Activated naive CD4-positive, alpha-beta T cell treated with anti-CD3 and anti-CD28 coated beads for 36 hours (primary cell): ENCODE data around the gene IL18RAP. TPM values are rescaled to one million over a fixed set of nuclear protein-coding genes. Genes with fewer than 3 reads are reported as not detected.

Experiments used
- CTCF ChIA-PET: fragments of 350-600 bp; sonication (Branson Sonifier 250); formaldehyde crosslinking; loops from one replicate; lab custom pipeline; 2021; ENCODE audit warnings: antibody characterized with exemption; lab: Charles Lee
- DNase-seq: peaks from one replicate; pipeline ENCODE4 v3.0.0-alpha.2; 2020
- H3K27ac Mint-ChIP-seq: one replicate; pipeline ENCODE4 v1.8.0; 2021; ENCODE audit warnings: mild to moderate bottlenecking, mixed read lengths
- H3K27me3 Mint-ChIP-seq: one replicate; pipeline ENCODE4 v1.8.0; 2021; ENCODE audit warnings: low read depth, mixed read lengths
- H3K36me3 Mint-ChIP-seq: one replicate; pipeline ENCODE4 v1.8.0; 2021; ENCODE audit warnings: low read depth, mixed read lengths
- H3K4me1 Mint-ChIP-seq: one replicate; pipeline ENCODE4 v1.8.0; 2021; ENCODE audit warnings: low read depth, mixed read lengths
- H3K4me3 Mint-ChIP-seq: one replicate; pipeline ENCODE4 v1.8.0; 2021; ENCODE audit warnings: mild to moderate bottlenecking, moderate library complexity, mixed read lengths
- H3K9me3 Mint-ChIP-seq: one replicate; pipeline ENCODE4 v1.8.0; 2021; ENCODE audit warnings: mixed read lengths
- intact Hi-C: fragments of 100-400 bp; cut with micrococcal nuclease; formaldehyde crosslinking; loops from one replicate; pipeline ENCODE4 v1.15.1; 2023
- total RNA-seq, 2 experiments: library from RNA; stranded (reverse); gene quantifications; one replicate each; pipeline ENCODE4 v1.2.3, GENCODE V29; 2021

The IL18RAP gene
- total RNA-seq = 10 to 100 TPM; 11.2 to 15.1 TPM

GRCh38 chr2:102422910-102423309, at the start of gene IL18RAP:
Gene IL18RAP, plus strand, starts transcription at chr2:102423160. Its CDS starts 118 bp downstream, at chr2:102423278.
- peak within 1 kb of the TSS; percentile 53 for H3K4me3 Mint-ChIP-seq
- DNase-seq = peak; percentile 31
- peaks cover 20% of the 10 kb centered on the region for H3K36me3 Mint-ChIP-seq
- peaks cover 74% of the 10 kb centered on the region for H3K4me1 Mint-ChIP-seq
- intact Hi-C loops = loop anchor here (1.0 to 10.0 kb wide), 2 partner anchors 13 to 1118 kb away; partner anchors contain the start of gene RNF149
- H3K27ac Mint-ChIP-seq = peak within 1 kb of the TSS; percentile 74
- CTCF ChIA-PET = interaction anchor here (0.9 to 1.6 kb wide), 3 partner anchors 20 to 184 kb away, joined by 3 to 9 read pairs (median 3); no protein-coding TSS in a partner anchor
- no peaks in the 10 kb centered on the region for H3K9me3 Mint-ChIP-seq
- H3K27me3 Mint-ChIP-seq = no peaks in the 10 kb centered on the region

GRCh38 chr2:102376052-102376591, 46.8 kb upstream of the IL18RAP start:
- intact Hi-C loops = loop anchor here (1.0 kb wide), 1 partner anchor 9 kb away; no protein-coding TSS in a partner anchor
- peaks cover 29% of the 10 kb centered on the region for H3K4me1 Mint-ChIP-seq
- H3K27ac Mint-ChIP-seq = no peak overlapping the region
- H3K27me3 Mint-ChIP-seq = no peaks in the 10 kb centered on the region
- H3K9me3 Mint-ChIP-seq = peaks cover 24% of the 10 kb centered on the region
- H3K36me3 Mint-ChIP-seq = peaks cover 68% of the 10 kb centered on the region
- no peak for DNase-seq
- no peak overlapping the region for H3K4me3 Mint-ChIP-seq
- CTCF ChIA-PET = interaction anchor here (1.6 kb wide), 1 partner anchor 40 kb away, joined by 3 read pairs; no protein-coding TSS in a partner anchor

GRCh38 chr2:102383722-102384121, 39.2 kb upstream of the IL18RAP start:
- H3K27ac Mint-ChIP-seq = no peak overlapping the region
- H3K27me3 Mint-ChIP-seq = no peaks in the 10 kb centered on the region
- peaks cover 80% of the 10 kb centered on the region for H3K36me3 Mint-ChIP-seq
- intact Hi-C loops = no loop called here
- DNase-seq = no peak
- H3K9me3 Mint-ChIP-seq = peaks cover 14% of the 10 kb centered on the region
- no peak overlapping the region for H3K4me3 Mint-ChIP-seq
- no peaks in the 10 kb centered on the region for H3K4me1 Mint-ChIP-seq
- CTCF ChIA-PET = interaction anchor here (0.8 kb wide), 1 partner anchor 15 kb away, joined by 3 read pairs; no protein-coding TSS in a partner anchor

- Mint-ChIP-seq H3K4me1 (peaks cover 2% of the 10 kb centered on the region), H3K27ac (no peak overlapping the region), H3K27me3 (no peaks in the 10 kb centered on the region), H3K36me3 (peaks cover 73% of the 10 kb centered on the region), H3K9me3 (peaks cover 14% of the 10 kb centered on the region), H3K4me3 (no peak overlapping the region)
- intact Hi-C loops = no loop called here
- CTCF ChIA-PET = interaction anchor here (1.3 kb wide), 1 partner anchor 134 kb away, joined by 3 read pairs; no protein-coding TSS in a partner anchor
- no peak for DNase-seq
Observed at GRCh38 chr2:102385522-102385921, 37.4 kb upstream of the IL18RAP start.

- Mint-ChIP-seq H3K36me3 (peaks cover 68% of the 10 kb centered on the region), H3K4me3 (no peak overlapping the region), H3K27me3 (no peaks in the 10 kb centered on the region), H3K4me1 (peaks cover 4% of the 10 kb centered on the region), H3K27ac (no peak overlapping the region), H3K9me3 (peaks cover 14% of the 10 kb centered on the region)
- intact Hi-C loops = no loop called here
- no peak for DNase-seq
- CTCF ChIA-PET = no interaction called here
Observed at GRCh38 chr2:102386004-102386403, 37.0 kb upstream of the IL18RAP start.

GRCh38 chr2:102386867-102387541, 36.0 kb upstream of the IL18RAP start:
- H3K36me3 Mint-ChIP-seq = peaks cover 58% of the 10 kb centered on the region
- intact Hi-C loops = no loop called here

GRCh38 chr2:102387763-102388546, 35.0 kb upstream of the IL18RAP start:
- H3K4me1 Mint-ChIP-seq = peaks cover 17% of the 10 kb centered on the region
- CTCF ChIA-PET = no interaction called here
- peaks cover 13% of the 10 kb centered on the region for H3K9me3 Mint-ChIP-seq
- intact Hi-C loops = no loop called here
- H3K27ac Mint-ChIP-seq = peak overlapping the region; percentile 12
- H3K36me3 Mint-ChIP-seq = peaks cover 53% of the 10 kb centered on the region
- DNase-seq = no peak
- no peaks in the 10 kb centered on the region for H3K27me3 Mint-ChIP-seq
- no peak overlapping the region for H3K4me3 Mint-ChIP-seq

More at GRCh38 chr2:102386867-102387541, 36.0 kb upstream of the IL18RAP start:
- no peaks in the 10 kb centered on the region for H3K27me3 Mint-ChIP-seq
- no peak overlapping the region for H3K4me3 Mint-ChIP-seq
- no peak overlapping the region for H3K27ac Mint-ChIP-seq
- DNase-seq = no peak
- H3K4me1 Mint-ChIP-seq = peaks cover 14% of the 10 kb centered on the region
- peaks cover 14% of the 10 kb centered on the region for H3K9me3 Mint-ChIP-seq
- CTCF ChIA-PET = no interaction called here

GRCh38 chr2:102391565-102391964, 31.4 kb upstream of the IL18RAP start:
- intact Hi-C loops = loop anchor here (1.0 kb wide), 1 partner anchor 24 kb away; no protein-coding TSS in a partner anchor
- CTCF ChIA-PET = interaction anchor here (1.4 kb wide), 1 partner anchor 21 kb away, joined by 3 read pairs; no protein-coding TSS in a partner anchor
- Mint-ChIP-seq H3K36me3 (peaks cover 26% of the 10 kb centered on the region), H3K4me3 (no peak overlapping the region), H3K4me1 (peaks cover 17% of the 10 kb centered on the region), H3K27ac (no peak overlapping the region), H3K9me3 (no peaks in the 10 kb centered on the region), H3K27me3 (no peaks in the 10 kb centered on the region)
- DNase-seq = no peak

- no peak overlapping the region for H3K27ac Mint-ChIP-seq
- H3K9me3 Mint-ChIP-seq = no peaks in the 10 kb centered on the region
- peaks cover 23% of the 10 kb centered on the region for H3K36me3 Mint-ChIP-seq
- no peak for DNase-seq
- CTCF ChIA-PET = interaction anchor here (1.4 kb wide), 1 partner anchor 20 kb away, joined by 3 read pairs; no protein-coding TSS in a partner anchor
- no peak overlapping the region for H3K4me3 Mint-ChIP-seq
- H3K27me3 Mint-ChIP-seq = no peaks in the 10 kb centered on the region
- intact Hi-C loops = no loop called here
- H3K4me1 Mint-ChIP-seq = peaks cover 17% of the 10 kb centered on the region
Observed at GRCh38 chr2:102392096-102392495, 30.9 kb upstream of the IL18RAP start.

GRCh38 chr2:102392942-102393341, 30.0 kb upstream of the IL18RAP start:
- H3K27ac Mint-ChIP-seq = no peak overlapping the region
- no peak for DNase-seq
- CTCF ChIA-PET = no interaction called here
- H3K27me3 Mint-ChIP-seq = no peaks in the 10 kb centered on the region
- no peak overlapping the region for H3K4me3 Mint-ChIP-seq
- no peaks in the 10 kb centered on the region for H3K9me3 Mint-ChIP-seq
- H3K36me3 Mint-ChIP-seq = peaks cover 14% of the 10 kb centered on the region
- intact Hi-C loops = loop anchor here (1.0 kb wide), 1 partner anchor 10 kb away; no protein-coding TSS in a partner anchor
- peaks cover 17% of the 10 kb centered on the region for H3K4me1 Mint-ChIP-seq

- no peak for DNase-seq
- CTCF ChIA-PET = interaction anchor here (0.6 kb wide), 1 partner anchor 42 kb away, joined by 3 read pairs; no protein-coding TSS in a partner anchor
- intact Hi-C loops = no loop called here
- H3K9me3 Mint-ChIP-seq = no peaks in the 10 kb centered on the region
- no peaks in the 10 kb centered on the region for H3K27me3 Mint-ChIP-seq
- H3K4me3 Mint-ChIP-seq = no peak overlapping the region
- no peak overlapping the region for H3K27ac Mint-ChIP-seq
- peaks cover 14% of the 10 kb centered on the region for H3K4me1 Mint-ChIP-seq
- peaks cover 5% of the 10 kb centered on the region for H3K36me3 Mint-ChIP-seq
Observed at GRCh38 chr2:102396012-102396411, 26.9 kb upstream of the IL18RAP start.

GRCh38 chr2:102397209-102397608, 25.8 kb upstream of the IL18RAP start:
- CTCF ChIA-PET = interaction anchor here (0.8 kb wide), 1 partner anchor 25 kb away, joined by 3 read pairs; the partner anchor contains the start of gene IL18RAP
- Mint-ChIP-seq H3K27me3 (no peaks in the 10 kb centered on the region), H3K27ac (no peak overlapping the region), H3K4me1 (peaks cover 6% of the 10 kb centered on the region), H3K9me3 (no peaks in the 10 kb centered on the region), H3K4me3 (no peak overlapping the region), H3K36me3 (peaks cover 5% of the 10 kb centered on the region)
- intact Hi-C loops = no loop called here
- no peak for DNase-seq
